MM.1S (cell line): ENCODE data around the gene RCC2.

Experiments
- DNase-seq: peaks from one replicate; pipeline ENCODE4 v3.0.0-alpha.2; 2015
- H2AFZ ChIP-seq: fragments of 300-600 bp; sonication (generic); 2 replicates; pipeline ENCODE4 v1.6.0; 2016; ENCODE audit warnings: antibody characterized with exemption, low read length
- H3F3A ChIP-seq: fragments of 300-600 bp; sonication (generic); 2 replicates; pipeline ENCODE4 v1.6.1; 2016; ENCODE audit warnings: mild to moderate bottlenecking, antibody characterized with exemption, low read length, moderate library complexity, mixed read lengths; ENCODE audit not compliant: insufficient read depth
- H3K27ac ChIP-seq: fragments of 300-600 bp; sonication (generic); 2 replicates; pipeline ENCODE4 v1.5.1; 2016; ENCODE audit warnings: mild to moderate bottlenecking, low read length
- H3K27me3 ChIP-seq: fragments of 300-600 bp; sonication (generic); replicated peaks from 2 replicates; pipeline ENCODE4 v1.6.0; 2016; ENCODE audit warnings: low read length; ENCODE audit not compliant: insufficient read depth
- H3K36me3 ChIP-seq: fragments of 300-600 bp; sonication (generic); replicated peaks from 2 replicates; pipeline ENCODE4 v1.6.1; 2016; ENCODE audit warnings: mild to moderate bottlenecking, low read length, mixed read lengths; ENCODE audit not compliant: insufficient read depth
- H3K4me1 ChIP-seq: fragments of 300-600 bp; sonication (generic); 2 replicates; pipeline ENCODE4 v1.6.1; 2016; ENCODE audit warnings: low read length, mixed read lengths
- H3K4me2 ChIP-seq: fragments of 300-600 bp; sonication (generic); 2 replicates; pipeline ENCODE4 v1.6.0; 2016; ENCODE audit warnings: low read depth, low read length
- H3K4me3 ChIP-seq: fragments of 300-600 bp; sonication (generic); 2 replicates; pipeline ENCODE4 v1.5.1; 2016; ENCODE audit warnings: low read length, mixed read lengths
- H3K79me2 ChIP-seq: fragments of 300-600 bp; sonication (generic); 2 replicates; pipeline ENCODE4 v1.6.1; 2016; ENCODE audit warnings: mixed run types, low read length, mixed read lengths
- H3K9ac ChIP-seq: fragments of 300-600 bp; sonication (generic); 2 replicates; pipeline ENCODE4 v1.6.1; 2016; ENCODE audit warnings: low read length, mixed read lengths
- H3K9me2 ChIP-seq: fragments of 300-600 bp; sonication (generic); replicated peaks from 2 replicates; pipeline ENCODE4 v1.6.1; 2016; ENCODE audit warnings: mild to moderate bottlenecking, low read length, mixed read lengths; ENCODE audit not compliant: insufficient read depth
- H3K9me3 ChIP-seq: fragments of 300-600 bp; sonication (generic); replicated peaks from 2 replicates; pipeline ENCODE4 v1.6.1; 2016; ENCODE audit warnings: mild to moderate bottlenecking, low read length, mixed read lengths; ENCODE audit not compliant: insufficient read depth
- H4K20me1 ChIP-seq: fragments of 300-600 bp; sonication (generic); 2 replicates; pipeline ENCODE4 v1.6.1; 2016; ENCODE audit warnings: mild to moderate bottlenecking, low read length, moderate library complexity, mixed read lengths; ENCODE audit not compliant: insufficient read depth
- EZH2 ChIP-seq: fragments of 300-600 bp; sonication (generic); optimal IDR thresholded peaks from 2 replicates; pipeline ENCODE3; 2017; ENCODE audit warnings: low read depth, mild to moderate bottlenecking, antibody characterized with exemption, low read length, mixed read lengths
- EZH2phosphoT487 ChIP-seq: fragments of 300-600 bp; sonication (generic); IDR thresholded peaks from 2 replicates; pipeline ENCODE4 v1.6.1; 2018; ENCODE audit warnings: antibody characterized with exemption, low read length
- TF ChIP-seq, protein P1 (sequence below): fragments of 300-600 bp; sonication (generic); IDR thresholded peaks from 2 replicates; pipeline ENCODE4 v1.5.1; 2016; ENCODE audit warnings: antibody characterized with exemption, low read length, mixed read lengths

RCC2 gene

DNA sequence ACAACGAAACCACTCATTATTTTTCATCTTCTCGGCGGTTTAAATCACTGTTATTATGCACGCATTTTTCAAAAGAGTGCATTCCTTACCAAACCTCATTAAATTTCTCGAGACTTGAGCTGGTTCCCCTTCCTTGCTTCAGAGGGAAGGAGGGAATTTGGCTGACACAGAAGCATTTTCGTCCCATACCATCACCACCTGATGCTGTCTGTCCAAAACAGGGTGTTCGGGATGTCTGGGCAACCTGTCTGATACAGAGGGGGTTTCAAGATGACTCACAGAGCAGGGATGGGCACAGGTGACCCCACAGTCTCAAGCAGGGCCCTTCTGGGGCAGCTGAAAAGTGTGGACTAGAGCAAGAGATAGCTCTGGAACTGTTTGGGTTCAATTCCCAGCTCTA lies 12.3 kb upstream of the RCC2 start:
- Histone ChIP-seq H3K9ac (no peak overlapping the region), H3K27me3 (no peaks in the 10 kb centered on the region), H3F3A (no peaks in the 10 kb centered on the region)

DNA sequence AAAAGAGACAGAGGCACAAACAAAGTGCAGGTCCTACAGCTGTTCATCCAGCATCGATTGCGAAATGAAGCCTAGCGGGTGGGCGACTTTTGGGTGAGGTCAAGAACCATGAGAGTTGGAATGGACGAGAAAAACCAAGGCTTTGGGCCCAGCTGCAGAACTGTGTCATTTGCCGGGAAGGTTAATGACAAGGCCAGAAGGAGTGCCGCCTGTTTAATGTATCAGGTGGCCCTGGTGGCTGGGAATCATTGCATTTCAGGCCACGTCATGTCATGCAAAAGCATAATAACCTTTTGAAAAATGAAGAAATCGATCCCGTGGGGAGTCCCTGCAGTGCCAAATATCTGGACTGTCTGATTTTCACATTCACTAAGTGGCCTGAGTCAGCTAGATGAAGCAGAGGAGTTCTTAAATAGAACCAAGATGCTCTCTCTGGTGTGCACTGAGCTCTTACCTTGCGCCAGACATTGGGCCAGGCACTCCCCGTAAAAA lies 8.1 kb upstream of the RCC2 start:
- TF ChIP-seq EZH2phosphoT487 = no peak
- TF ChIP-seq, protein P1, sequence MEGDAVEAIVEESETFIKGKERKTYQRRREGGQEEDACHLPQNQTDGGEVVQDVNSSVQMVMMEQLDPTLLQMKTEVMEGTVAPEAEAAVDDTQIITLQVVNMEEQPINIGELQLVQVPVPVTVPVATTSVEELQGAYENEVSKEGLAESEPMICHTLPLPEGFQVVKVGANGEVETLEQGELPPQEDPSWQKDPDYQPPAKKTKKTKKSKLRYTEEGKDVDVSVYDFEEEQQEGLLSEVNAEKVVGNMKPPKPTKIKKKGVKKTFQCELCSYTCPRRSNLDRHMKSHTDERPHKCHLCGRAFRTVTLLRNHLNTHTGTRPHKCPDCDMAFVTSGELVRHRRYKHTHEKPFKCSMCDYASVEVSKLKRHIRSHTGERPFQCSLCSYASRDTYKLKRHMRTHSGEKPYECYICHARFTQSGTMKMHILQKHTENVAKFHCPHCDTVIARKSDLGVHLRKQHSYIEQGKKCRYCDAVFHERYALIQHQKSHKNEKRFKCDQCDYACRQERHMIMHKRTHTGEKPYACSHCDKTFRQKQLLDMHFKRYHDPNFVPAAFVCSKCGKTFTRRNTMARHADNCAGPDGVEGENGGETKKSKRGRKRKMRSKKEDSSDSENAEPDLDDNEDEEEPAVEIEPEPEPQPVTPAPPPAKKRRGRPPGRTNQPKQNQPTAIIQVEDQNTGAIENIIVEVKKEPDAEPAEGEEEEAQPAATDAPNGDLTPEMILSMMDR = no peak
- no peak for TF ChIP-seq EZH2
- no peaks in the 10 kb centered on the region for H3K9me3 ChIP-seq
- H3K9ac ChIP-seq = no peak overlapping the region
- H2AFZ ChIP-seq = no peak overlapping the region
- no peaks in the 10 kb centered on the region for H4K20me1 ChIP-seq
- H3K4me3 ChIP-seq = no peak overlapping the region
- no peak for DNase-seq
- no peaks in the 10 kb centered on the region for H3K79me2 ChIP-seq
- H3K4me2 ChIP-seq = no peak overlapping the region
- H3K4me1 ChIP-seq = no peaks in the 10 kb centered on the region
- no peak overlapping the region for H3K27ac ChIP-seq
- H3F3A ChIP-seq = no peaks in the 10 kb centered on the region
- H3K36me3 ChIP-seq = no peaks in the 10 kb centered on the region
- H3K9me2 ChIP-seq = no peaks in the 10 kb centered on the region
- H3K27me3 ChIP-seq = no peaks in the 10 kb centered on the region

More for the DNA sequence above, 12.3 kb upstream of the RCC2 start:
- H3K36me3 ChIP-seq = no peaks in the 10 kb centered on the region
- no peak for DNase-seq
- H3K4me3 ChIP-seq = no peak overlapping the region
- no peaks in the 10 kb centered on the region for H3K9me2 ChIP-seq
- no peak overlapping the region for H3K4me2 ChIP-seq
- no peaks in the 10 kb centered on the region for H3K4me1 ChIP-seq
- H3K9me3 ChIP-seq = no peaks in the 10 kb centered on the region
- H4K20me1 ChIP-seq = no peaks in the 10 kb centered on the region
- H2AFZ ChIP-seq = no peak overlapping the region
- no peak overlapping the region for H3K27ac ChIP-seq
- TF ChIP-seq EZH2phosphoT487 = no peak
- TF ChIP-seq, protein P1 = no peak
- no peak for TF ChIP-seq EZH2
- H3K79me2 ChIP-seq = no peaks in the 10 kb centered on the region

GRCh38 chr1:17442841-17443240 lies 3.4 kb upstream of the RCC2 start:
- H3K4me3 ChIP-seq = no peak overlapping the region
- no peak for DNase-seq
- no peaks in the 10 kb centered on the region for H3K36me3 ChIP-seq
- no peaks in the 10 kb centered on the region for H3K9me3 ChIP-seq
- no peak overlapping the region for H3K27ac ChIP-seq
- no peak overlapping the region for H3K9ac ChIP-seq
- H3K79me2 ChIP-seq = peaks cover 10% of the 10 kb centered on the region
- peaks cover 30% of the 10 kb centered on the region for H3F3A ChIP-seq
- no peak overlapping the region for H2AFZ ChIP-seq
- H3K4me1 ChIP-seq = peaks cover 23% of the 10 kb centered on the region
- TF ChIP-seq EZH2 (no peak), EZH2phosphoT487 (no peak)
- TF ChIP-seq, protein P1 = no peak
- H4K20me1 ChIP-seq = no peaks in the 10 kb centered on the region
- H3K9me2 ChIP-seq = no peaks in the 10 kb centered on the region
- no peak overlapping the region for H3K4me2 ChIP-seq
- no peaks in the 10 kb centered on the region for H3K27me3 ChIP-seq
